Spleen (tissue), 13 donors: ENCODE data around the gene LSM3. TPM values are rescaled to one million over a fixed set of nuclear protein-coding genes. Genes with fewer than 3 reads are reported as not detected.

Experiments used
- DNase-seq: peaks from one replicate; pipeline ENCODE4 v3.0.0-alpha.2; 2020
- H3K27ac ChIP-seq, 8 donors: fragments of 200-600 bp; sonication (generic) in 7 of 8; 1 replicate in 4 of 8; 2 replicates in 4 of 8; pipeline versions ENCODE4 v1.5.0 to v1.8.0; 2016 to 2021; ENCODE audit warnings: inconsistent platforms in 4 of 8, mild to moderate bottlenecking in 4 of 8, moderate library complexity in 1 of 8
- H3K27me3 ChIP-seq, 7 donors: fragments of 200-600 bp; sonication (generic) in 6 of 7; replicated peaks in 1 of 7; 1 replicate in 4 of 7; 2 replicates in 3 of 7; pipeline versions ENCODE4 v1.5.0 to v1.8.0; 2016 to 2021; ENCODE audit warnings: inconsistent platforms in 3 of 7, mild to moderate bottlenecking in 1 of 7
- H3K36me3 ChIP-seq, 6 donors: fragments of 200-600 bp; sonication (generic) in 5 of 6; 1 replicate in 4 of 6; 2 replicates in 2 of 6; pipeline versions ENCODE4 v1.5.0 to v1.8.0; 2016 to 2021; ENCODE audit warnings: inconsistent platforms in 2 of 6
- H3K4me1 ChIP-seq, 6 donors: fragments of 200-600 bp; sonication (generic) in 5 of 6; 1 replicate in 3 of 6; 2 replicates in 3 of 6; pipeline versions ENCODE4 v1.5.0 to v1.8.0; 2016 to 2021; ENCODE audit warnings: inconsistent platforms in 3 of 6
- H3K4me3 ChIP-seq, 8 donors: fragments of 200-600 bp; sonication (generic) in 7 of 8; 1 replicate in 4 of 8; 2 replicates in 4 of 8; pipeline versions ENCODE4 v1.5.0 to v1.8.0; 2016 to 2021; ENCODE audit warnings: inconsistent platforms in 4 of 8, mild to moderate bottlenecking in 4 of 8, moderate library complexity in 2 of 8
- H3K9me3 ChIP-seq, 8 donors: fragments of 200-600 bp; sonication (generic) in 7 of 8; 1 replicate in 4 of 8; 2 replicates in 4 of 8; pipeline versions ENCODE4 v1.5.0 to v1.8.0; 2016 to 2021; ENCODE audit warnings: inconsistent platforms in 4 of 8
- POLR2A ChIP-seq, 3 donors: fragments of 450-650 bp; IDR thresholded peaks; one replicate each; pipeline ENCODE4 v1.5.1; 2017; ENCODE audit warnings: antibody characterized with exemption in 3 of 3, mild to moderate bottlenecking in 1 of 3
- POLR2AphosphoS5 ChIP-seq, 3 donors: sonication (generic); formaldehyde crosslinking; IDR thresholded peaks; one replicate each; pipeline ENCODE4 v1.5.1; 2017; ENCODE audit warnings: antibody characterized with exemption in 3 of 3
- WGBS, 5 donors: extraction: QIAGEN DNeasy Blood & Tissue Kit in 3 of 5; methylation state at CpG; one replicate each; pipeline versions ENCODE4 v1.1.5 to v1.1.7; 2013 to 2018; 5-methylcytosine and 5-hydroxymethylcytosine counted together
- intact Hi-C: fragments of 100-400 bp; cut with DNase I; formaldehyde crosslinking; loops from one replicate; pipeline ENCODE4 v1.15.0; 2023; ENCODE audit warnings: low total_unique reads
- long read RNA-seq, 2 donors: transcript quantifications; one replicate each; lab custom pipeline, GENCODE V29; 2026
- polyA plus RNA-seq, 3 donors: library from polyadenylated mRNA; stranded (reverse); fragments of 200-250 nt; gene quantifications; one replicate each; pipeline ENCODE4 v1.2.1, GENCODE V29; 2013
- total RNA-seq, 7 donors: library from RNA; depleted of rRNA in 3 of 7; stranded (reverse); fragments of >200 nt in 3 of 7; fragmentation: NEBNext Ultra II Directional in 4 of 7; extraction: Animal tissue kit (Norgen Biotek cat#: 25700) in 4 of 7; gene quantifications; one replicate each; pipeline versions ENCODE4 v1.1.0 to v1.2.1, GENCODE V29; 2016 to 2021
- TF ChIP-seq, protein P1 (sequence below), 11 experiments: fragments of 200-600 bp in 7 of 11; fragments of 450-650 bp in 4 of 11; sonication (generic) in 4 of 11; IDR thresholded peaks in 8 of 11; conservative IDR thresholded peaks in 3 of 11; 1 replicate in 7 of 11; 2 replicates in 4 of 11; pipeline versions ENCODE4 v1.4.0 to v1.8.0; 2016 to 2021; ENCODE audit warnings: antibody characterized with exemption in 11 of 11, inconsistent platforms in 4 of 11, mild to moderate bottlenecking in 1 of 11
- donor health status: healthy with polysubstance abuse.
- donor health status: DM: no; HTN: no; CAD: no; lungs with moderate emphysema.
- donor health status: DM: no; HTN: no; CAD: no.
- donor health status: Bipolar disorder and iron deficiency.
- donor health status: healthy.
- donor health status: DM: no; HTN: no; CAD: no.
- donor health status: DM: yes; HTN: yes; CAD: no.

LSM3 gene
- total RNA-seq (10 to 100 TPM in 2 of 7 donors, 1 to 10 TPM in 5; 7.5 to 13.2 (median 9.4) TPM), polyA plus RNA-seq (10 to 100 TPM in 2 of 3 donors, 1 to 10 TPM in 1; 9.8 to 15.8 (median 14.4) TPM)
- long read RNA-seq, donor 1, transcript LSM3-201 (4 exons, 3,815 nt), result major isoform, 58 of 74 reads
- long read RNA-seq, donor 1, partial matches to known transcripts, result 16 of 74 reads
- long read RNA-seq, donor 1, other reads (novel, unspliced or antisense), result 0 of 74 reads
- long read RNA-seq, donor 2, transcript LSM3-201 (4 exons, 3,815 nt), result major isoform, 34 of 39 reads
- long read RNA-seq, donor 2, partial matches to known transcripts, result 5 of 39 reads
- long read RNA-seq, donor 2, other reads (novel, unspliced or antisense), result 0 of 39 reads

DNA sequence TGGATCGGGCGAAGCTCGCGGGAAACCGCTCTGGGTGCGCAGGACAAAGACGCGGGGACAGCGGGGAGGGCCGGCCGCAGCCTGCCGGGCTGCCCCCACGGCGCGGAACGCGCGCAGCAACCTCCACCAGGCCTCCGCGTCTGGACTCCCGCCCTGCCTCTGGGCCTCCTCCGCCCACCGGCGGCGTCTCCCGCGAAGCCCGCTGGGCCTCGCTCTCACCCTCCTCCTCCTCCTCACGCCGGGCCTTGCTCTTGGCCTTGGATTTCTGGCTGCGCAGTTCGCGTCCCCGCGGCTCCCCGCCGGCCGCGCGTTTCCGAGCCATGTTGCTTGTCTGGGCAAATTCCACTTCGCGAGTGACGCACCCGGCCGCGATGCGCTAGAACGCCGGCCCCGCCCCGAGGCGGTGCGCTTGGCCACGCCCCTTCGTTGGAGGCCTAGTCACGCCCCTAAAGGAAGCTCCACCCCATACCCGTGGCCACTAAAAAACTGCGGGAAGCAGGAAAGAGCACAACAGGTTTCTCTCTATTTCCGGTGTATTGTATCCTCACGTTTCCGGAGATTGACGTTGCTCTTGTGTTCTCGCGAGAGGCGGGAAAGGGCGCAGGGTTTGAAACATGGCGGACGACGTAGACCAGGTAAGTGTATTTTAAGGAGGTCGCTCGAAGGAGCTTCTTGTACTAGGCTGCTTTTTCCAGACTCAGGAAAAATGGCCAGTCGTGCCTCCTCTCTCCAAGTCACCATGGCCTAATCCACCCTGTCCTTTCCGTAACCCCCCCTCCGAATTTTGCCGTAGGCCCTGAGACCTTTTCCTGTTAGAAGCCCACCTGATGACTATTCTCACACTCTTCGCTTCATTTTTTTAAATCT, at the start of gene LSM3, which contains the start of gene XPC:
Gene LSM3 (plus strand): TSS at position 571 of the 867 bp plus-strand sequence. CDS start 44 bp downstream, at position 615.
Gene XPC (minus strand): TSS at position 355 of the 867 bp plus-strand sequence. CDS start 33 bp downstream, at position 322.
- Histone ChIP-seq H3K27me3 (no peaks in the 10 kb centered on the region), H3K9me3 (no peaks in the 10 kb centered on the region)
- intact Hi-C loops, result loop anchor here (5.0 kb wide), 1 partner anchor 56 kb away; the partner anchor contains the start of gene CHCHD4

DNA sequence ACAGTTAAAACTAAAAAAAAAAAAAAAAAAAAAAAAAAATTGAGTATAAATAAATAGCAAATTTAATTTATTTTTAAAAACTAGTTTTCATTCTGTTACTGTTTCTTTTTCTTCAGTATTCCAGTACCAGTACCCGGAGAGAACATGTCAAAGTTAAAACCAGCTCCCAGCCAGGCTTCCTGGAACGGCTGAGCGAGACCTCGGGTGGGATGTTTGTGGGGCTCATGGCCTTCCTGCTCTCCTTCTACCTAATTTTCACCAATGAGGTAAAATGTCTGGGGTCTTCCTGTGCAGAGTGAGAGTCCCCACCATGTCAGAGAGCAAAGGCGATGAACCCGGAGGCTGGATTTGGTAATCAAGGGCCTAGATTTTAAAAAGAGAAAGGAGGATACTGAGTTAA, 49.3 kb upstream of the LSM3 start:
- DNase-seq, result no peak
- H3K4me1 ChIP-seq, result peaks cover 13 to 38% (median 29%) of the 10 kb centered on the region in 6 donors
- peaks cover 2 to 71% (median 58%) of the 10 kb centered on the region in 6 donors for H3K36me3 ChIP-seq
- no peak for TF ChIP-seq POLR2AphosphoS5 (IDR thresholded peaks at IDR 0.05)
- TF ChIP-seq, protein P1, sequence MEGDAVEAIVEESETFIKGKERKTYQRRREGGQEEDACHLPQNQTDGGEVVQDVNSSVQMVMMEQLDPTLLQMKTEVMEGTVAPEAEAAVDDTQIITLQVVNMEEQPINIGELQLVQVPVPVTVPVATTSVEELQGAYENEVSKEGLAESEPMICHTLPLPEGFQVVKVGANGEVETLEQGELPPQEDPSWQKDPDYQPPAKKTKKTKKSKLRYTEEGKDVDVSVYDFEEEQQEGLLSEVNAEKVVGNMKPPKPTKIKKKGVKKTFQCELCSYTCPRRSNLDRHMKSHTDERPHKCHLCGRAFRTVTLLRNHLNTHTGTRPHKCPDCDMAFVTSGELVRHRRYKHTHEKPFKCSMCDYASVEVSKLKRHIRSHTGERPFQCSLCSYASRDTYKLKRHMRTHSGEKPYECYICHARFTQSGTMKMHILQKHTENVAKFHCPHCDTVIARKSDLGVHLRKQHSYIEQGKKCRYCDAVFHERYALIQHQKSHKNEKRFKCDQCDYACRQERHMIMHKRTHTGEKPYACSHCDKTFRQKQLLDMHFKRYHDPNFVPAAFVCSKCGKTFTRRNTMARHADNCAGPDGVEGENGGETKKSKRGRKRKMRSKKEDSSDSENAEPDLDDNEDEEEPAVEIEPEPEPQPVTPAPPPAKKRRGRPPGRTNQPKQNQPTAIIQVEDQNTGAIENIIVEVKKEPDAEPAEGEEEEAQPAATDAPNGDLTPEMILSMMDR (IDR thresholded peaks at IDR 0.05 in 8 of 11, conservative IDR thresholded peaks at IDR 0.05 in 3 of 11), result no peak
- TF ChIP-seq POLR2A (IDR thresholded peaks at IDR 0.05), result no peak
- no peaks in the 10 kb centered on the region for H3K9me3 ChIP-seq
- no peak overlapping the region for H3K27ac ChIP-seq
- no peaks in the 10 kb centered on the region for H3K27me3 ChIP-seq
- no peak overlapping the region for H3K4me3 ChIP-seq
- 92 to 97% (median 95%) methylated on average over 6 of the region's 6 CpGs for WGBS, 5 donors
- intact Hi-C loops, result loop anchor here (10.0 kb wide), 1 partner anchor 234 kb away; no protein-coding TSS in a partner anchor

More for the DNA sequence above, at the start of gene LSM3, which contains the start of gene XPC:
- 0 to 1% (median 0%) methylated on average over 61 to 78 of the region's 78 CpGs for WGBS, 5 donors
- Histone ChIP-seq H3K27ac (peak within 1 kb of the TSS; percentile 95 to 99 (median 98)), H3K36me3 (peaks cover 0 to 27% (median 19%) of the 10 kb centered on the region in 6 donors), H3K4me1 (peaks cover 36 to 91% (median 60%) of the 10 kb centered on the region in 6 donors), H3K4me3 (peak within 1 kb of the TSS; percentile 62 to 90 (median 74))
- TF ChIP-seq, protein P1 (IDR thresholded peaks at IDR 0.05 in 8 of 11, conservative IDR thresholded peaks at IDR 0.05 in 3 of 11), result peak in 5 of 11 experiments; percentile 15 to 48 (median 24)
- TF ChIP-seq POLR2AphosphoS5 (IDR thresholded peaks at IDR 0.05), result peak; percentile 99 to 100 (median 99)
- peak; percentile 70 to 94 (median 80) for TF ChIP-seq POLR2A (IDR thresholded peaks at IDR 0.05)
- peak; percentile 99 for DNase-seq

DNA sequence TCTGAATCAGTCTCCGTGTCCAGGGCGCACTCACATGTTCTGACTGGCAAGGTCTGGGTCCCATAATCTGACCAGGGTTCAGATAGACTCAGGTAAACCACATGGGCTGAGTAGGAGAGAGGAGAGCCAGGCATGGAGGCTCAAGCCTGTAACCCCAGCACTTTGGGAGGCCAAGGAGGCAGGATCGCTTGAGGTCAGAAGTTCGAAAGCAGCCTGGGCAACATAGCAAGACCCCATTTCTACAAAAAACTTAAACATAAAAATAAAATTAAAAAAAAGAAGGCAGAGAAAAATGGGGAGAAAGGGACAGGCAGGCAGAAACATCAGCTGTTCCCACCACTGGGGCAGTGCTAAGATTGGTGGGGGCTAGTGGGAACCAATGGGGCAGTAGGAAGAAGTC, 48.4 kb upstream of the LSM3 start:
- TF ChIP-seq POLR2AphosphoS5 (IDR thresholded peaks at IDR 0.05), result no peak
- TF ChIP-seq POLR2A (IDR thresholded peaks at IDR 0.05), result no peak
- TF ChIP-seq, protein P1 (IDR thresholded peaks at IDR 0.05 in 8 of 11, conservative IDR thresholded peaks at IDR 0.05 in 3 of 11), result no peak
- Histone ChIP-seq H3K4me1 (peaks cover 13 to 37% (median 29%) of the 10 kb centered on the region in 6 donors), H3K9me3 (no peaks in the 10 kb centered on the region), H3K27me3 (no peaks in the 10 kb centered on the region), H3K4me3 (no peak overlapping the region), H3K27ac (peak overlapping the region in 3 of 8 donors; percentile 19 to 54 (median 51)), H3K36me3 (peaks cover 2 to 81% (median 67%) of the 10 kb centered on the region in 6 donors)
- WGBS, 5 donors, result 95 to 98% (median 97%) methylated on average over 4 of the region's 4 CpGs
- intact Hi-C loops, result no loop called here
- DNase-seq, result no peak
